Heart right ventricle (tissue), 16 donors: ENCODE measurements around the gene PRPF38A. TPM values are rescaled to one million over a fixed set of nuclear protein-coding genes. Genes with fewer than 3 reads are reported as not detected.

Experiments used
- ATAC-seq, 8 donors: fragments of 200-7000 bp; cut with Tn5 transposase; one replicate each; pipeline ENCODE4 v1.9.1; 2020; ENCODE audit warnings: mild to moderate bottlenecking in 8 of 8, moderate library complexity in 8 of 8, moderate number of reproducible peaks in 1 of 8
- DNase-seq, 2 donors: peaks; one replicate each; pipeline ENCODE4 v3.0.0-alpha.2; 2020
- H3K27ac ChIP-seq, 10 donors: fragments of 200-600 bp; sonication (generic) in 2 of 10; one replicate each; pipeline versions ENCODE4 v1.5.0 to v1.8.0; 2020 to 2022; ENCODE audit warnings: mild to moderate bottlenecking in 3 of 10
- H3K27me3 ChIP-seq, 7 donors: fragments of 200-600 bp; one replicate each; pipeline ENCODE4 v1.8.0; 2021 to 2022; ENCODE audit warnings: mild to moderate bottlenecking in 2 of 7
- H3K36me3 ChIP-seq, 9 donors: fragments of 200-600 bp; sonication (generic) in 1 of 9; one replicate each; pipeline versions ENCODE4 v1.5.0 to v1.8.0; 2020 to 2022; ENCODE audit warnings: mild to moderate bottlenecking in 2 of 9
- H3K4me1 ChIP-seq, 9 donors: fragments of 200-600 bp; sonication (generic) in 1 of 9; one replicate each; pipeline versions ENCODE4 v1.5.0 to v1.8.0; 2020 to 2022; ENCODE audit warnings: mild to moderate bottlenecking in 4 of 9
- H3K4me3 ChIP-seq, 10 donors: fragments of 200-600 bp; sonication (generic) in 2 of 10; one replicate each; pipeline versions ENCODE4 v1.5.0 to v1.8.0; 2020 to 2022; ENCODE audit warnings: mild to moderate bottlenecking in 7 of 10, moderate library complexity in 2 of 10
- H3K9me3 ChIP-seq, 11 donors: fragments of 200-600 bp in 10 of 11; sonication (generic) in 2 of 11; one replicate each; pipeline versions ENCODE4 v1.5.0 to v1.8.0; 2013 to 2022; ENCODE audit warnings: mild to moderate bottlenecking in 2 of 11, control low read depth in 1 of 11, moderate library complexity in 1 of 11
- WGBS, 2 donors: extraction: QIAGEN DNeasy Blood & Tissue Kit; methylation state at CpG; one replicate each; pipeline ENCODE4 v1.1.7; 2013; ENCODE audit warnings: inconsistent platforms in 1 of 2; 5-methylcytosine and 5-hydroxymethylcytosine counted together
- intact Hi-C, 10 donors: fragments of 100-400 bp; cut with DNase I; formaldehyde crosslinking; loops; one replicate each; pipeline versions ENCODE4 v1.11.1 to v1.14.2; 2022
- polyA plus RNA-seq, 2 donors: library from polyadenylated mRNA; stranded (reverse); fragments of 200-250 nt; gene quantifications; one replicate each; pipeline ENCODE4 v1.2.3, GENCODE V29; 2013
- total RNA-seq, 10 donors: library from RNA; stranded (reverse); fragmentation: NEBNext Ultra II Directional in 3 of 10; extraction: Animal tissue kit (Norgen Biotek cat#: 25700) in 3 of 10; gene quantifications; one replicate each; pipeline versions ENCODE4 v1.2.1 to v1.2.4, GENCODE V29; 2021 to 2023
- TF ChIP-seq, protein P1 (sequence below), 9 donors: fragments of 200-600 bp; sonication (generic) in 2 of 9; IDR thresholded peaks; one replicate each; pipeline versions ENCODE4 v1.5.0 to v1.8.0; 2021 to 2022; ENCODE audit warnings: antibody characterized with exemption in 9 of 9, mild to moderate bottlenecking in 5 of 9, moderate library complexity in 1 of 9
- donor health status: Arrhythmogenic right ventricular cardiomyopathy.
- donor health status: ischemic (EF 13 %, LVEDD 7.1; RV severe dilation, severe dysfunction).
- donor health status: healthy with polysubstance abuse.
- donor health status: DM: no; HTN: yes; CAD: no.
- donor health status: DM: no; HTN: no; CAD: no.
- donor health status: ischemic (EF 25% LVEDD 6.9; RV normal size, moderate dysfunction).
- donor health status: ischemic (EF 25% LVEDD 5.7; RV mildly dilated, moderate dysfunction).
- donor health status: healthy.
- donor health status: DM: yes; HTN: yes; CAD: no.
- donor health status: Ischemic cardiomyopathy.
- donor health status: ischemic (EF 35%, LVEDD 5.7; RV mildly dilated, moderate dysfunction).
- donor health status: nonischemic (EF 11% LVEDD 7.7; RV severe dilation, severe dysfunction).
- donor health status: DM: yes; HTN: yes; CAD: no.
- donor health status: PGD.
- donor health status: ischemic (EF 29% LVEDD 5.4; RV normal size, mild dysfunction).
- donor health status: nonischemic (EF 23%, LVEDD 6.1; RV moderate dilation, normal function).

PRPF38A gene
- total and polyA plus RNA-seq, 12 donors = 6.4 to 20.8 (median 18.1) TPM

DNA sequence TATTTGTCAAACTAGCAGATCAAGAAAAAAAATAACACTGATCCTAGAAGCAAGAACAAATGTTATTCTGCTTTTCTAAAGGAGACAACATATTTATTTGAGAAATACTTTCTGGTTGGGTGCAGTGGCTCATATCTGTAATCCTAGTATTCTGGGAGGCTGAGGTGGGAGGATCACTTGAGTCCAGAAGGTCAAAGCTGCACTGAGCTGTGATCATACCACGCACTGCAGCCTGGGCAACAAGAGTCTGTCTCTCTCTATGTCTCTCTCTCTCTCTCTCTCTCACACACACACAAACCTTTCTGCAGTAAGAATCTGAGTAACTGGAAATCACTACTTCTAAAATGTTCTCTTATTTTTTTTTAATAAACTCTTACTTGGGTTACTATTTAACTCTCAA lies 31.2 kb downstream of the PRPF38A start:
- H3K27ac ChIP-seq = no peak overlapping the region
- ATAC-seq (no peak), DNase-seq (no peak)
- TF ChIP-seq, protein P1, sequence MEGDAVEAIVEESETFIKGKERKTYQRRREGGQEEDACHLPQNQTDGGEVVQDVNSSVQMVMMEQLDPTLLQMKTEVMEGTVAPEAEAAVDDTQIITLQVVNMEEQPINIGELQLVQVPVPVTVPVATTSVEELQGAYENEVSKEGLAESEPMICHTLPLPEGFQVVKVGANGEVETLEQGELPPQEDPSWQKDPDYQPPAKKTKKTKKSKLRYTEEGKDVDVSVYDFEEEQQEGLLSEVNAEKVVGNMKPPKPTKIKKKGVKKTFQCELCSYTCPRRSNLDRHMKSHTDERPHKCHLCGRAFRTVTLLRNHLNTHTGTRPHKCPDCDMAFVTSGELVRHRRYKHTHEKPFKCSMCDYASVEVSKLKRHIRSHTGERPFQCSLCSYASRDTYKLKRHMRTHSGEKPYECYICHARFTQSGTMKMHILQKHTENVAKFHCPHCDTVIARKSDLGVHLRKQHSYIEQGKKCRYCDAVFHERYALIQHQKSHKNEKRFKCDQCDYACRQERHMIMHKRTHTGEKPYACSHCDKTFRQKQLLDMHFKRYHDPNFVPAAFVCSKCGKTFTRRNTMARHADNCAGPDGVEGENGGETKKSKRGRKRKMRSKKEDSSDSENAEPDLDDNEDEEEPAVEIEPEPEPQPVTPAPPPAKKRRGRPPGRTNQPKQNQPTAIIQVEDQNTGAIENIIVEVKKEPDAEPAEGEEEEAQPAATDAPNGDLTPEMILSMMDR (IDR thresholded peaks at IDR 0.05) = no peak
- no peaks in the 10 kb centered on the region for H3K9me3 ChIP-seq
- H3K4me3 ChIP-seq = no peak overlapping the region
- H3K27me3 ChIP-seq = no peaks in the 10 kb centered on the region
- no peaks in the 10 kb centered on the region for H3K4me1 ChIP-seq
- 92 to 100% methylated on average over 1 of the region's 1 CpG for WGBS, 2 donors
- peaks cover 0 to 100% (median 36%) of the 10 kb centered on the region in 9 donors for H3K36me3 ChIP-seq
- intact Hi-C loops = loop anchor here in 1 of 10 donors (10.0 kb wide), 1 partner anchor 339 kb away; no protein-coding TSS in a partner anchor

DNA sequence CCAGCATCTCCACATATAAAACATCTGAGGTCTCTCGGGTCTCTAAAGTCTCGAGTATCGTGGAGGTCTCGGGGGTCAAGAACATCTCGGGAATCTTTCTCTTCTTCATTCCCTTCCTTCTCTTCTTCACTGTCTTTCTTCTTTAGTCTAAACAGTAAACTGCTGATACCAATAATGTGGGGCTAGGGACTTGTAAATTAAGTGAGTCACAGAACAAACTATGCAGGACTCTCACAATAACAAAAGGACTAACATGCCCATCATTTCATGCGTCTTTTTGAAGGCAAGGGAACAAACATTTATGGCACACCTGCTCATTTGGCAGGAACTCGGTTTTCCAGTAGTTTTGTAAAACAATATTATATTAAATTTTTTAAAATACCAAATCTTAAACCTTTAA lies 32.4 kb downstream of the PRPF38A start:
- H3K27ac ChIP-seq = no peak overlapping the region
- H3K36me3 ChIP-seq = peaks cover 0 to 100% (median 33%) of the 10 kb centered on the region in 9 donors
- H3K27me3 ChIP-seq = no peaks in the 10 kb centered on the region
- no peaks in the 10 kb centered on the region for H3K4me1 ChIP-seq
- TF ChIP-seq, protein P1 (IDR thresholded peaks at IDR 0.05) = no peak
- DNase-seq (no peak), ATAC-seq (no peak)
- 91 to 93% methylated on average over 7 of the region's 7 CpGs for WGBS, 2 donors
- intact Hi-C loops = loop anchor here in 1 of 10 donors (10.0 kb wide), 1 partner anchor 338 kb away; no protein-coding TSS in a partner anchor
- no peaks in the 10 kb centered on the region for H3K9me3 ChIP-seq
- no peak overlapping the region for H3K4me3 ChIP-seq

DNA sequence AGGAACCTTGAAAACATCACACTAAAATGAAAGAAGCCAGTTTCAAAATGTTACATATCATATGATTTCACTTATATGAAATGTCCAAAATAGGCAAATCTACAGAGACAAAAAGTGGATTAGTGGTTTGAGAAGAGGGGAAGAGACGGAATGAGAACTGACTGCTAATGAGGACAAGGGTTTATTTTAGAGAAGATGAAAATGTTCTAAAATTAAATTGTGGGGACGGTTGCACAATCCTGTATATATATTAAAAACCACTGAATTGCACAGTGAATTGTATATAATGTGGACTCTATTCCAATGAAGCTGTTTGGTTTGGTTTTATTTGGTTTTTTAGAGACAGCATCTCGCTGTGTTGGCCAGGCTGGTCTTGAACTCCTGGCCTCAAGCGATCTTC lies 35.6 kb downstream of the PRPF38A start:
- ATAC-seq (no peak), DNase-seq (no peak)
- Histone ChIP-seq H3K9me3 (no peaks in the 10 kb centered on the region), H3K36me3 (peaks cover under 1 to 100% (median 26%) of the 10 kb centered on the region in 9 donors), H3K27ac (no peak overlapping the region), H3K4me3 (no peak overlapping the region), H3K4me1 (no peaks in the 10 kb centered on the region), H3K27me3 (no peaks in the 10 kb centered on the region)
- 92 to 95% methylated on average over 4 of the region's 4 CpGs for WGBS, 2 donors
- intact Hi-C loops = loop anchor here in 1 of 10 donors (10.0 kb wide), 1 partner anchor 335 kb away; no protein-coding TSS in a partner anchor
- TF ChIP-seq, protein P1 (IDR thresholded peaks at IDR 0.05) = no peak

DNA sequence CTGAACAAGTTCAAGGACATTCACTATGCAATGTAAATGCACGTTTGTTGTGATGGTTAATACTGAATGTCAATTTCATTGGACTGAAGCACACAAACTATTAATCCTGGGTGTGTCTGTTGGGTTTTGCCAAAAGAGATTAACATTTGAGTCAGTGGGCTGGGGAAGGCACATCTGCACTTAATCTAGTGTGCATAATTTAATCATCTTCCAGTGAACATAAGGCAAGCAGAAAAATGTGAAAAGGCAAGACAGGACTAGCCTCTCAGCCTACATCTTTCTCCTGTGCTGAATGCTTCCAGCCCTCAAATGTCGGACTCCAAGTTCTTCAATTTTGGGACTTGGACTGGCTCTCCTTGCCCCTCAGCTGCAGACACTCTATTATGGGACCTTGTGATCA lies 40.1 kb downstream of the PRPF38A start:
- intact Hi-C loops = no loop called here
- TF ChIP-seq, protein P1 (IDR thresholded peaks at IDR 0.05) = no peak
- H3K27me3 ChIP-seq = no peaks in the 10 kb centered on the region
- 91 to 96% methylated on average over 2 of the region's 2 CpGs for WGBS, 2 donors
- no peaks in the 10 kb centered on the region for H3K9me3 ChIP-seq
- DNase-seq (no peak), ATAC-seq (no peak)
- peaks cover 0 to 91% (median 26%) of the 10 kb centered on the region in 9 donors for H3K36me3 ChIP-seq
- no peak overlapping the region for H3K4me3 ChIP-seq
- H3K27ac ChIP-seq = no peak overlapping the region
- H3K4me1 ChIP-seq = no peaks in the 10 kb centered on the region
